Naive thymus-derived CD4-positive, alpha-beta T cell (primary cell): ENCODE measurements around the gene TRIM77. TPM values are rescaled to one million over a fixed set of nuclear protein-coding genes. Genes with fewer than 3 reads are reported as not detected.
"Not testable (repeated sequence)": the region's sequence is repeated elsewhere in the genome, so short reads cannot be mapped to it uniquely, and the experiment has no call there.

Experiments used
- ATAC-seq: fragments of 150-1000 bp; cut with Tn5 transposase; 2 replicates; pipeline ENCODE4 v1.10.0; 2021; ENCODE audit warnings: mild to moderate bottlenecking, moderate library complexity
- CTCF ChIA-PET: fragments of 350-600 bp; sonication (Branson Sonifier 250); formaldehyde crosslinking; loops from one replicate; lab custom pipeline; 2021; ENCODE audit warnings: antibody characterized with exemption; lab: Charles Lee
- POLR2A ChIA-PET: fragments of 350-600 bp; sonication (Branson Sonifier 250); formaldehyde crosslinking; loops from one replicate; lab custom pipeline; 2021; ENCODE audit warnings: antibody characterized with exemption, inconsistent platforms; lab: Charles Lee
- DNase-seq, 9 donors: peaks; one replicate each; pipeline versions ENCODE4 v3.0.0 to v3.0.0-alpha.2; 2020 to 2022; ENCODE audit warnings: mixed read lengths in 1 of 9
- H3K27ac ChIP-seq: one replicate; pipeline ENCODE4 v1.7.0; 2013; ENCODE audit warnings: mild to moderate bottlenecking, low read depth, low read length, moderate library complexity
- H3K27me3 ChIP-seq, 2 donors: one replicate each; pipeline ENCODE4 v1.7.0; 2013; ENCODE audit warnings: low read length in 2 of 2, mild to moderate bottlenecking in 2 of 2, moderate library complexity in 2 of 2; ENCODE audit not compliant: control insufficient read depth in 2 of 2, insufficient read depth in 2 of 2
- H3K36me3 ChIP-seq, 3 experiments: 1 replicate in 2 of 3; 2 replicates in 1 of 3; pipeline ENCODE4 v1.7.0; 2013; ENCODE audit warnings: low read length in 3 of 3, mild to moderate bottlenecking in 3 of 3, moderate library complexity in 1 of 3; ENCODE audit not compliant: insufficient read depth in 3 of 3, control insufficient read depth in 2 of 3
- H3K4me1 ChIP-seq, 2 donors: one replicate each; pipeline ENCODE4 v1.7.0; 2013; ENCODE audit warnings: low read length in 2 of 2, mild to moderate bottlenecking in 2 of 2, moderate library complexity in 1 of 2; ENCODE audit not compliant: control insufficient read depth in 2 of 2, insufficient read depth in 2 of 2
- H3K4me3 ChIP-seq: 2 replicates; pipeline ENCODE4 v1.7.0; 2013; ENCODE audit warnings: mild to moderate bottlenecking, low read length
- H3K9me3 ChIP-seq, 3 experiments: 1 replicate in 2 of 3; 2 replicates in 1 of 3; pipeline ENCODE4 v1.7.0; 2013; ENCODE audit warnings: low read length in 3 of 3; ENCODE audit not compliant: control insufficient read depth in 2 of 3
- H3K27ac Mint-ChIP-seq, 9 donors: one replicate each; pipeline ENCODE4 v1.8.0; 2020 to 2022; ENCODE audit warnings: mixed read lengths in 9 of 9, mild to moderate bottlenecking in 8 of 9, moderate library complexity in 5 of 9, inconsistent platforms in 2 of 9
- H3K27me3 Mint-ChIP-seq, 5 donors: one replicate each; pipeline ENCODE4 v1.8.0; 2021 to 2022; ENCODE audit warnings: mixed read lengths in 5 of 5, mild to moderate bottlenecking in 1 of 5
- H3K36me3 Mint-ChIP-seq, 5 donors: one replicate each; pipeline ENCODE4 v1.8.0; 2020 to 2022; ENCODE audit warnings: mixed read lengths in 5 of 5, mild to moderate bottlenecking in 3 of 5, inconsistent platforms in 1 of 5
- H3K4me1 Mint-ChIP-seq, 7 donors: one replicate each; pipeline ENCODE4 v1.8.0; 2020 to 2022; ENCODE audit warnings: mixed read lengths in 7 of 7, mild to moderate bottlenecking in 3 of 7, inconsistent platforms in 1 of 7
- H3K4me3 Mint-ChIP-seq, 10 donors: one replicate each; pipeline ENCODE4 v1.8.0; 2020 to 2022; ENCODE audit warnings: mild to moderate bottlenecking in 10 of 10, mixed read lengths in 10 of 10, moderate library complexity in 6 of 10, inconsistent platforms in 2 of 10
- H3K9me3 Mint-ChIP-seq, 11 donors: one replicate each; pipeline ENCODE4 v1.8.0; 2020 to 2022; ENCODE audit warnings: mixed read lengths in 11 of 11, mild to moderate bottlenecking in 4 of 11, inconsistent platforms in 1 of 11, moderate library complexity in 1 of 11
- intact Hi-C, 2 donors: fragments of 100-400 bp; cut with micrococcal nuclease; formaldehyde crosslinking; loops; one replicate each; pipeline ENCODE4 v1.15.1; 2023
- polyA plus RNA-seq, 2 donors: library from polyadenylated mRNA; unstranded; fragments of 300-500 nt; fragmentation: Illumina TruSeq; gene quantifications; one replicate each; pipeline ENCODE4 v1.2.3, GENCODE V29; 2021
- total RNA-seq, 6 experiments: library from RNA in 5 of 6; stranded (reverse) in 5 of 6; gene quantifications; 1 replicate in 5 of 6; 2 replicates in 1 of 6; pipeline ENCODE4 v1.2.3 and lab custom pipeline; 2021 to 2026

Gene TRIM77
- total and polyA plus RNA-seq, 7 experiments from 2014 or later, result not detected

- DNase-seq, H3K9me3 ChIP-seq, H3K27me3 Mint-ChIP-seq, H3K4me3 Mint-ChIP-seq, H3K27ac ChIP-seq, H3K9me3 Mint-ChIP-seq, H3K4me3 ChIP-seq, H3K36me3 ChIP-seq, ATAC-seq, POLR2A ChIA-PET, CTCF ChIA-PET, intact Hi-C loops, H3K4me1 Mint-ChIP-seq, H3K27ac Mint-ChIP-seq, H3K36me3 Mint-ChIP-seq, H3K4me1 ChIP-seq, H3K27me3 ChIP-seq: not testable (repeated sequence)
Observed at GRCh38 chr11:89741406-89741805, 31.3 kb downstream of the TRIM77 start.

GRCh38 chr11:89744158-89744557 lies 34.1 kb downstream of the TRIM77 start:
- H3K36me3 ChIP-seq, H3K4me3 Mint-ChIP-seq, H3K27me3 ChIP-seq, H3K9me3 ChIP-seq, H3K4me3 ChIP-seq, H3K27ac ChIP-seq, H3K27ac Mint-ChIP-seq, H3K27me3 Mint-ChIP-seq, H3K4me1 Mint-ChIP-seq, H3K4me1 ChIP-seq, H3K9me3 Mint-ChIP-seq, intact Hi-C loops, DNase-seq, ATAC-seq, H3K36me3 Mint-ChIP-seq, POLR2A ChIA-PET, CTCF ChIA-PET: not testable (repeated sequence)

- H3K9me3 Mint-ChIP-seq, H3K4me3 ChIP-seq, H3K27me3 ChIP-seq, H3K27ac Mint-ChIP-seq, H3K36me3 ChIP-seq, intact Hi-C loops, CTCF ChIA-PET, H3K27me3 Mint-ChIP-seq, ATAC-seq, H3K4me1 ChIP-seq, H3K27ac ChIP-seq, H3K9me3 ChIP-seq, DNase-seq, H3K36me3 Mint-ChIP-seq, H3K4me1 Mint-ChIP-seq, H3K4me3 Mint-ChIP-seq, POLR2A ChIA-PET: not testable (repeated sequence)
Observed at GRCh38 chr11:89750822-89751221, 40.7 kb downstream of the TRIM77 start.

Other genes starting within 250 kb of the TRIM77 start
- gene NOX4, start 218.9 kb upstream of the TRIM77 start, total RNA-seq, result not detected
- gene NOX4, start 218.9 kb upstream of the TRIM77 start, polyA plus RNA-seq, result not detected
- not detected for gene TRIM49, start 98.3 kb downstream of the TRIM77 start, total RNA-seq
- not detected for gene TRIM49, start 98.3 kb downstream of the TRIM77 start, polyA plus RNA-seq
- gene TRIM64B, start 168.2 kb downstream of the TRIM77 start, total RNA-seq, result not detected
- gene TRIM64B, start 168.2 kb downstream of the TRIM77 start, polyA plus RNA-seq, result not detected
- not detected for gene TRIM49D1, start 211.9 kb downstream of the TRIM77 start, total RNA-seq
- gene TRIM49D1, start 211.9 kb downstream of the TRIM77 start, polyA plus RNA-seq, result not detected
- not detected for gene TRIM49D2, start 213.8 kb downstream of the TRIM77 start, total RNA-seq
- not detected for gene TRIM49D2, start 213.8 kb downstream of the TRIM77 start, polyA plus RNA-seq